ENCODE results near the gene ARHGAP29. TPM values are rescaled to one million over a fixed set of nuclear protein-coding genes. Genes with fewer than 3 reads are reported as not detected.
A peak's percentile ranks its signal among the peaks of the same experiment; 100 is the strongest.

The ARHGAP29 gene
- total RNA-seq, 1 donor from 2014 or later: 66.5 TPM

GRCh38 chr1:94260635-94261387, 23.4 kb upstream of the ARHGAP29 start:
- intact Hi-C loops (cut with DNase I): no loop called here
- H3K4me1 ChIP-seq: peaks cover 8% of the 10 kb centered on the region

DNA sequence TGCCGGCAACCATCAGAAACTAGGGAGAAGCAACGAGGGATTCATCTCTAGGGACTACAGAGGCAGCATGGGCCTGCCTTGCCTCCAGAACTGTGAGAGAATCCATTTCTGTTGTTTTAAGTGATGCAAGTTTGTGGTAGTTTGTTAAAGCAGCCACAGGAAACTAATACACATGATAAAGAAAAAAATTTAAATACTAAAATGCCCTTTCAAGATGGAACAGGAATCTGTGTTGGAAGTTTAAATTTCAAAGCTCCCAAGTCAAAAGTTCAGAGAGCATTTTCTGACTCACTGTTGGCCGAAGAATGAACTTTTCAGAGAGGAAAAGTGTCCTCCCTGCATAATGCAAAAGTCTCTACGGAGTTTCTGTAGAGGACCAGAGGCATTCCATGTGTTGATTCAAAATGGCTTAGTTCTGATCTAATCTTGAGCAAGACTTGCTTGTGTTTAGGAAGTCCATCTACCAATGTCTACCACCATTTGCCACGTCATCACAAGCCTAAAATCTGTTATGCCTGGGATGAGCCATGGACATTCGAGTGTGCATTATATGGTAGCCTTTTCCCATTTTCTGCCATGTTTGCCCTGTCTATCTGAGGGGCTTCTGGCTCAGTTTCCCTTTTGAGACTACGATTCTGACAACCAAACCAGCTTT, 22.4 kb upstream of the ARHGAP29 start:
- Histone ChIP-seq H3K36me3 (no peaks in the 10 kb centered on the region), H3K4me1 (peaks cover 8% of the 10 kb centered on the region), H3K9me3 (no peaks in the 10 kb centered on the region), H3K27me3 (no peaks in the 10 kb centered on the region), H3K27ac (no peak overlapping the region), H3K4me3 (no peak overlapping the region)
- ATAC-seq: no peak
- TF ChIP-seq CTCF (IDR thresholded peaks at IDR 0.05): no peak
- DNase-seq: no peak
- intact Hi-C loops (cut with DNase I): no loop called here

More at GRCh38 chr1:94260635-94261387, 23.4 kb upstream of the ARHGAP29 start:
- no peak for TF ChIP-seq CTCF (IDR thresholded peaks at IDR 0.05)
- no peak overlapping the region for H3K27ac ChIP-seq
- no peak for DNase-seq
- H3K36me3 ChIP-seq: no peaks in the 10 kb centered on the region
- no peaks in the 10 kb centered on the region for H3K9me3 ChIP-seq
- H3K4me3 ChIP-seq: no peak overlapping the region
- ATAC-seq: no peak
- H3K27me3 ChIP-seq: no peaks in the 10 kb centered on the region

DNA sequence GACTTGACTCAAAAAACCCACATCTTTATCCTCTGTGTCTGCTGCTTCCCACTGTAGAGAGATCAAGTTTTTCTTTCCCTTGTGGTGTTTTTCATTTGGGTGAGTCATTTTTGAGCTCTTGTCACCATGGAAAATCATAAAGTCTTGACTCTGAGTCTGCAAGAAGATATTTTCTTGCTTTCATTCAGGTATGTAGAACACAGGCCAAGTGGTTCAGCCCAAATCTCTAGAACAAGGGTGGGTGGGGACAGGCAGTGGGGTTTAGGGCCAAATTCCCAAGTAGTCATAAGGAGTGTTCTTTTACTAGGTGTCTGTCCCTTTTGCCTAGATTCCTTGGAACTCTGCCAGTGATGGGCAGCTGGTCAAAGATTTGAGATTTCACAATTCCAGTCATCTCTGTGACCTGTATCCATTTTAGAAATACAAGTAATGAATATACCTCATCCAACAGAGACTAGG, 21.5 kb upstream of the ARHGAP29 start:
- Histone ChIP-seq H3K36me3 (no peaks in the 10 kb centered on the region), H3K9me3 (no peaks in the 10 kb centered on the region), H3K27me3 (no peaks in the 10 kb centered on the region), H3K4me1 (peaks cover 8% of the 10 kb centered on the region), H3K27ac (peak overlapping the region; percentile 58), H3K4me3 (no peak overlapping the region)
- ATAC-seq: peak; percentile 75
- TF ChIP-seq CTCF (IDR thresholded peaks at IDR 0.05): no peak
- intact Hi-C loops (cut with DNase I): no loop called here
- DNase-seq: no peak

DNA sequence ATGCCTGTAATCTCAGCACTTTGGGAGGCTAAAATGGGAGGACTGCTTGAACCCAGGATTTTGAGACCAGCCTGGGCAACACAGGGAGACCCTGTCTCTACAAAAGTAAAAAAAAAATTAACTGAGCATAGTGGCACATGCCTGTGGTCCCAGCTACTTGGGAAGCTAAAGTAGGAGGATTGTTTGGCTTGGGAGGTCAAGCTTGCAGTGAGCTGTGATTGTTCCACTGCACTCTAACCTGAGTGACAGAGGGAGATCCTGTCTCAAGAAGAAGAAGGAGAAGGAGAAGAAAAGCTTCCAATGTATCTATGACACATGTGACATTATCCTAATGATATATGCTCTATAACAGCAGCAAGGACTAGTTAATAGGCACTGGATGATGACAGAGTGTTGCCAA, 20.1 kb upstream of the ARHGAP29 start:
- H3K4me1 ChIP-seq: peaks cover 8% of the 10 kb centered on the region
- intact Hi-C loops (cut with DNase I): no loop called here
- H3K36me3 ChIP-seq: no peaks in the 10 kb centered on the region
- TF ChIP-seq CTCF (IDR thresholded peaks at IDR 0.05): no peak
- ATAC-seq: no peak
- no peak for DNase-seq
- H3K4me3 ChIP-seq: no peak overlapping the region
- H3K27ac ChIP-seq: no peak overlapping the region
- H3K9me3 ChIP-seq: no peaks in the 10 kb centered on the region
- H3K27me3 ChIP-seq: no peaks in the 10 kb centered on the region

DNA sequence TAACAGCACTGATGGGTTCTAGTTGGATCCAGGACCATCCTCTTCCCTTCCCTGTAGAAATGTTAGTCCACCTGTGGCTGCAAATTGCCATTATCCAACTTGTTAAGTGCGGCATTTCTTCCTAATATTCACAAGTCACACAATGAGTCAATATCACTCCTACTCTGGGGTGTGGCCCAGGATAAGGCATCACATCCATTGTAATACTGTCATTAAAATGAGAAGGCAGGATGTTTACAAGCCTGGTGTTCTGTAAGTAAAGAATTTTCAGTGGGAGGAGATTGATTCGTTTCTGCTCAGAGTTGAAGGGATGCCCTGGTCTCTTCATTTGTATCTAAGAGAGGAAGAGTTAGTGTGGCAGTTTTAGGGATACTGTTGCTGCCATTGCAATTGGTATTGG, 18.1 kb upstream of the ARHGAP29 start:
- ATAC-seq: peak; percentile 20
- DNase-seq: no peak
- Histone ChIP-seq H3K4me1 (peaks cover 8% of the 10 kb centered on the region), H3K9me3 (no peaks in the 10 kb centered on the region), H3K4me3 (no peak overlapping the region), H3K36me3 (no peaks in the 10 kb centered on the region), H3K27me3 (no peaks in the 10 kb centered on the region), H3K27ac (no peak overlapping the region)
- TF ChIP-seq CTCF (IDR thresholded peaks at IDR 0.05): no peak
- intact Hi-C loops (cut with DNase I): no loop called here
